OCI-LY7 (cell line): ENCODE data around the gene RNF217. TPM values are rescaled to one million over a fixed set of nuclear protein-coding genes. Genes with fewer than 3 reads are reported as not detected.

Experiments
- BruUV-seq: library from RNA; stranded (reverse); fragments of 400-500 nt; replicated peaks from 2 replicates; lab custom pipeline; 2021; lab: Mats Ljungman, UMichigan
- CTCF ChIA-PET: fragments of 300-600 bp; sonication (Branson Sonifier 250); formaldehyde crosslinking; loops from one replicate; lab custom pipeline; 2022; ENCODE audit warnings: antibody characterized with exemption; ENCODE audit not compliant: unreplicated experiment; lab: Charles Lee
- POLR2A ChIA-PET: fragments of 300-600 bp; sonication (Branson Sonifier 250); formaldehyde crosslinking; loops from one replicate; lab custom pipeline; 2022; ENCODE audit warnings: antibody characterized with exemption; lab: Charles Lee
- DNase-seq: peaks from one replicate; pipeline ENCODE4 v3.0.0-alpha.2; 2015; ENCODE audit warnings: low spot score
- H2AFZ ChIP-seq: fragments of 200-600 bp; sonication (generic), shearing (Covaris generic); 2 replicates; pipeline ENCODE4 v1.6.1; 2014; ENCODE audit warnings: mild to moderate bottlenecking, antibody characterized with exemption, low read length, moderate library complexity
- H3K27ac ChIP-seq: fragments of 200-600 bp; sonication (generic); 2 replicates; pipeline ENCODE4 v1.5.1; 2014; ENCODE audit warnings: mixed run types, low read depth, mild to moderate bottlenecking, moderate library complexity, low read length, inconsistent platforms; ENCODE audit not compliant: poor library complexity, severe bottlenecking
- H3K36me3 ChIP-seq: fragments of 200-600 bp; sonication (generic); 2 replicates; pipeline ENCODE4 v1.6.1; 2014; ENCODE audit warnings: mild to moderate bottlenecking, antibody characterized with exemption, low read length, moderate library complexity, mixed read lengths; ENCODE audit not compliant: insufficient read depth
- H3K4me1 ChIP-seq: fragments of 200-600 bp; sonication (generic); 2 replicates; pipeline ENCODE4 v1.5.1; 2014; ENCODE audit warnings: mild to moderate bottlenecking, low read length; ENCODE audit not compliant: insufficient read depth, poor library complexity, severe bottlenecking
- H3K4me2 ChIP-seq: fragments of 200-600 bp; sonication (generic); 2 replicates; pipeline ENCODE4 v1.6.1; 2014; ENCODE audit warnings: mild to moderate bottlenecking, low read length
- H3K4me3 ChIP-seq: fragments of 200-600 bp; sonication (generic); 2 replicates; pipeline ENCODE4 v1.5.1; 2014; ENCODE audit warnings: mild to moderate bottlenecking, low read depth, low read length; ENCODE audit not compliant: poor library complexity, severe bottlenecking
- H3K79me2 ChIP-seq: fragments of 200-600 bp; sonication (generic); 2 replicates; pipeline ENCODE4 v1.6.1; 2016; ENCODE audit warnings: low read depth, mild to moderate bottlenecking, low read length, moderate library complexity, mixed read lengths; ENCODE audit not compliant: insufficient read depth
- H3K9me2 ChIP-seq: fragments of 200-600 bp; sonication (generic); 2 replicates; pipeline ENCODE4 v1.6.1; 2016; ENCODE audit warnings: mild to moderate bottlenecking, low read length, mixed read lengths; ENCODE audit not compliant: insufficient read depth
- H3K9me3 ChIP-seq: fragments of 200-600 bp; sonication (generic); 2 replicates; pipeline ENCODE4 v1.6.1; 2014; ENCODE audit warnings: mild to moderate bottlenecking, mixed run types, low read length, mixed read lengths
- H4K20me1 ChIP-seq: fragments of 200-600 bp; sonication (generic); 2 replicates; pipeline ENCODE4 v1.6.1; 2014; ENCODE audit warnings: mild to moderate bottlenecking, antibody characterized with exemption, low read length, moderate library complexity, mixed read lengths; ENCODE audit not compliant: insufficient read depth
- CTCF ChIP-seq: fragments of 200-600 bp; sonication (generic); conservative IDR thresholded peaks from 2 replicates; pipeline ENCODE4 v1.5.1; 2014; ENCODE audit warnings: mild to moderate bottlenecking, antibody characterized with exemption, low read length, moderate library complexity, mixed read lengths
- EZH2phosphoT487 ChIP-seq: fragments of 200-600 bp; sonication (generic); IDR thresholded peaks from 2 replicates; pipeline ENCODE4 v1.6.1; 2018; ENCODE audit warnings: low read depth, borderline replicate concordance, mild to moderate bottlenecking, mixed run types, antibody characterized with exemption, low read length, moderate library complexity, mixed read lengths
- intact Hi-C: fragments of 100-400 bp; cut with micrococcal nuclease; formaldehyde crosslinking; loops from one replicate; pipeline ENCODE4 v1.10.0; 2022; ENCODE audit not compliant: unreplicated experiment
- total RNA-seq, 2 experiments: library from RNA; depleted of rRNA in 1 of 2; stranded (reverse); fragments of >200 nt in 1 of 2; shearing (Covaris generic) in 1 of 2; gene quantifications; 2 replicates each; pipeline ENCODE4 v1.2.3, GENCODE V29; 2014 to 2022

The RNF217 gene
- total RNA-seq, 2 experiments from 2014 or later = not detected

- H3K36me3 ChIP-seq = no peaks in the 10 kb centered on the region
- no peaks in the 10 kb centered on the region for H3K9me3 ChIP-seq
- H3K4me3 ChIP-seq = no peak overlapping the region
- no peaks in the 10 kb centered on the region for H4K20me1 ChIP-seq
- no peaks in the 10 kb centered on the region for H3K79me2 ChIP-seq
- no peaks in the 10 kb centered on the region for H3K4me1 ChIP-seq
- intact Hi-C loops = no loop called here
- no peak for DNase-seq
- H3K9me2 ChIP-seq = no peaks in the 10 kb centered on the region
- H3K4me2 ChIP-seq = no peak overlapping the region
- H2AFZ ChIP-seq = no peak overlapping the region
- TF ChIP-seq EZH2phosphoT487 (no peak), CTCF (no peak)
- POLR2A ChIA-PET = no interaction called here
- CTCF ChIA-PET = no interaction called here
- no peak overlapping the region for H3K27ac ChIP-seq
- no TSS peak for BruUV-seq
These were observed 116.5 kb downstream of the RNF217 start for GRCh38 chr6:125078602-125079321.

GRCh38 chr6:125082908-125083683, 120.9 kb downstream of the RNF217 start:
- no peaks in the 10 kb centered on the region for H3K4me1 ChIP-seq
- no peak for DNase-seq
- no peaks in the 10 kb centered on the region for H3K9me3 ChIP-seq
- no peaks in the 10 kb centered on the region for H3K79me2 ChIP-seq
- H3K4me2 ChIP-seq = no peak overlapping the region
- H3K36me3 ChIP-seq = no peaks in the 10 kb centered on the region
- H2AFZ ChIP-seq = no peak overlapping the region
- ChIA-PET CTCF (no interaction called here), POLR2A (interaction anchor here (0.7 kb wide), 1 partner anchor 34 kb away, joined by 3 read pairs; no protein-coding TSS in a partner anchor)
- no peak overlapping the region for H3K27ac ChIP-seq
- intact Hi-C loops = no loop called here
- TF ChIP-seq CTCF (no peak), EZH2phosphoT487 (no peak)
- H3K9me2 ChIP-seq = no peaks in the 10 kb centered on the region
- no peak overlapping the region for H3K4me3 ChIP-seq
- no TSS peak for BruUV-seq
- H4K20me1 ChIP-seq = no peaks in the 10 kb centered on the region

GRCh38 chr6:125083684-125083990, 121.4 kb downstream of the RNF217 start:
- POLR2A ChIA-PET = no interaction called here
- DNase-seq = no peak
- Histone ChIP-seq H3K9me2 (no peaks in the 10 kb centered on the region), H4K20me1 (no peaks in the 10 kb centered on the region), H3K4me3 (no peak overlapping the region), H2AFZ (no peak overlapping the region), H3K79me2 (no peaks in the 10 kb centered on the region), H3K36me3 (no peaks in the 10 kb centered on the region), H3K4me2 (no peak overlapping the region), H3K9me3 (no peaks in the 10 kb centered on the region), H3K4me1 (no peaks in the 10 kb centered on the region), H3K27ac (no peak overlapping the region)
- intact Hi-C loops = no loop called here
- TF ChIP-seq CTCF (no peak), EZH2phosphoT487 (no peak)
- CTCF ChIA-PET = no interaction called here
- no TSS peak for BruUV-seq
